GM23338 (cell line): ENCODE results near the gene TBX3. TPM values are rescaled to one million over a fixed set of nuclear protein-coding genes. Genes with fewer than 3 reads are reported as not detected.

Source experiments
- ATAC-seq: fragments of 200-7000 bp; cut with Tn5 transposase; 3 replicates; pipeline ENCODE4 v1.9.1; 2020
- DNase-seq: peaks from one replicate; pipeline ENCODE4 v3.0.0-alpha.2; 2015; ENCODE audit warnings: low spot score
- H2AFZ ChIP-seq: fragments of 200-600 bp; sonication (generic); 2 replicates; pipeline ENCODE4 v1.8.0; 2016; ENCODE audit warnings: antibody characterized with exemption, mild to moderate bottlenecking, moderate library complexity
- H3F3A ChIP-seq: fragments of 200-600 bp; sonication (generic); replicated peaks from 2 replicates; pipeline ENCODE4 v1.8.0; 2017; ENCODE audit warnings: antibody characterized with exemption, mixed run types, low read depth
- H3K27ac ChIP-seq: fragments of 200-600 bp; sonication (generic); 2 replicates; pipeline ENCODE4 v1.6.1; 2016; ENCODE audit warnings: low read depth
- H3K27me3 ChIP-seq: fragments of 200-600 bp; sonication (generic); 2 replicates; pipeline ENCODE4 v1.8.0; 2016; ENCODE audit warnings: mild to moderate bottlenecking, mixed run types, moderate library complexity; ENCODE audit not compliant: insufficient read depth
- H3K36me3 ChIP-seq: fragments of 200-600 bp; sonication (generic); 2 replicates; pipeline ENCODE4 v1.8.0; 2016; ENCODE audit warnings: mild to moderate bottlenecking; ENCODE audit not compliant: insufficient read depth
- H3K4me1 ChIP-seq: fragments of 200-600 bp; sonication (generic); 2 replicates; pipeline ENCODE4 v1.8.0; 2016; ENCODE audit warnings: mild to moderate bottlenecking, moderate library complexity; ENCODE audit not compliant: insufficient read depth
- H3K4me2 ChIP-seq: fragments of 200-600 bp; sonication (generic); 2 replicates; pipeline ENCODE4 v1.7.1; 2017; ENCODE audit warnings: mixed run types
- H3K4me3 ChIP-seq: fragments of 200-600 bp; sonication (generic); 2 replicates; pipeline ENCODE4 v1.6.1; 2016; ENCODE audit warnings: mixed run types
- H3K79me2 ChIP-seq: fragments of 200-600 bp; sonication (generic); replicated peaks from 2 replicates; pipeline ENCODE4 v1.8.0; 2017; ENCODE audit warnings: mild to moderate bottlenecking; ENCODE audit not compliant: insufficient read depth
- H3K9me2 ChIP-seq: fragments of 200-600 bp; sonication (generic); 2 replicates; pipeline ENCODE4 v1.8.0; 2017; ENCODE audit not compliant: insufficient read depth
- H4K20me1 ChIP-seq: fragments of 200-600 bp; sonication (generic); replicated peaks from 2 replicates; pipeline ENCODE4 v1.8.0; 2017; ENCODE audit warnings: mild to moderate bottlenecking; ENCODE audit not compliant: insufficient read depth
- H3K27ac Mint-ChIP-seq: 2 replicates; pipeline ENCODE4 v1.8.0; 2020; ENCODE audit warnings: inconsistent platforms, mild to moderate bottlenecking, moderate library complexity, mixed read lengths
- H3K27me3 Mint-ChIP-seq: 3 replicates; pipeline ENCODE4 v1.8.0; 2022; ENCODE audit warnings: low read depth, mild to moderate bottlenecking, moderate library complexity, mixed read lengths, inconsistent platforms; ENCODE audit not compliant: insufficient read depth, poor library complexity
- H3K36me3 Mint-ChIP-seq: 3 replicates; pipeline ENCODE4 v1.8.0; 2021; ENCODE audit warnings: low read depth, mild to moderate bottlenecking, inconsistent platforms, moderate library complexity, mixed read lengths
- H3K4me1 Mint-ChIP-seq: 3 replicates; pipeline ENCODE4 v1.8.0; 2020; ENCODE audit warnings: mild to moderate bottlenecking, inconsistent platforms, mixed read lengths
- H3K4me3 Mint-ChIP-seq: 3 replicates; pipeline ENCODE4 v1.8.0; 2021; ENCODE audit warnings: moderate library complexity, mild to moderate bottlenecking, inconsistent platforms, mixed read lengths
- H3K9me3 Mint-ChIP-seq: 3 replicates; pipeline ENCODE4 v1.8.0; 2020; ENCODE audit warnings: moderate library complexity, mild to moderate bottlenecking, inconsistent platforms, mixed read lengths
- CREB1 ChIP-seq: fragments of 250-450 bp; sonication (Bioruptor Pico); IDR thresholded peaks from 2 replicates; pipeline ENCODE4 v1.5.0; 2020; ENCODE audit warnings: low read depth, mild to moderate bottlenecking, moderate library complexity
- EZH2 ChIP-seq: fragments of 200-600 bp; sonication (generic); IDR thresholded peaks from one replicate; pipeline ENCODE4 v1.8.0; 2017; ENCODE audit warnings: antibody characterized with exemption, mild to moderate bottlenecking, low read depth; ENCODE audit not compliant: unreplicated experiment
- EZH2phosphoT487 ChIP-seq: fragments of 200-600 bp; sonication (generic); IDR thresholded peaks from one replicate; pipeline ENCODE4 v1.8.1; 2018; ENCODE audit warnings: antibody characterized with exemption; ENCODE audit not compliant: unreplicated experiment
- JUNB ChIP-seq: IDR thresholded peaks from one replicate; pipeline ENCODE4 v1.6.1; 2016; ENCODE audit warnings: antibody characterized with exemption; ENCODE audit not compliant: unreplicated experiment
- NANOG ChIP-seq: IDR thresholded peaks from 2 replicates; pipeline ENCODE4 v1.6.1; 2016; ENCODE audit warnings: antibody characterized with exemption, borderline replicate concordance
- STAT1 ChIP-seq: IDR thresholded peaks from one replicate; pipeline ENCODE4 v1.6.1; 2016; ENCODE audit warnings: antibody characterized with exemption; ENCODE audit not compliant: unreplicated experiment
- ZNF331 ChIP-seq: fragments of 250-450 bp; sonication (Bioruptor Pico); IDR thresholded peaks from 2 replicates; pipeline ENCODE4 v1.5.0; 2020; ENCODE audit warnings: low read depth, mild to moderate bottlenecking, moderate library complexity
- polyA plus RNA-seq: library from polyadenylated mRNA; unstranded; fragments of >200 nt; fragmentation: Nextera tagmentation; extraction: Ambion mirVana; gene quantifications from 2 replicates; pipeline ENCODE4 v1.2.1, GENCODE V29; 2016
- total RNA-seq: library from RNA; depleted of rRNA; stranded (reverse); fragments of >200 nt; shearing (Covaris generic); gene quantifications from 2 replicates; pipeline ENCODE4 v1.2.3, GENCODE V29; 2014
- TF ChIP-seq, protein P1 (sequence below): fragments of 250-450 bp; sonication (Bioruptor Pico); IDR thresholded peaks from 2 replicates; pipeline ENCODE4 v1.5.0; 2020; ENCODE audit warnings: mild to moderate bottlenecking, moderate library complexity

Gene TBX3
- total and polyA plus RNA-seq, 2 experiments from 2014 or later, result 0.18 to 0.24 TPM

DNA sequence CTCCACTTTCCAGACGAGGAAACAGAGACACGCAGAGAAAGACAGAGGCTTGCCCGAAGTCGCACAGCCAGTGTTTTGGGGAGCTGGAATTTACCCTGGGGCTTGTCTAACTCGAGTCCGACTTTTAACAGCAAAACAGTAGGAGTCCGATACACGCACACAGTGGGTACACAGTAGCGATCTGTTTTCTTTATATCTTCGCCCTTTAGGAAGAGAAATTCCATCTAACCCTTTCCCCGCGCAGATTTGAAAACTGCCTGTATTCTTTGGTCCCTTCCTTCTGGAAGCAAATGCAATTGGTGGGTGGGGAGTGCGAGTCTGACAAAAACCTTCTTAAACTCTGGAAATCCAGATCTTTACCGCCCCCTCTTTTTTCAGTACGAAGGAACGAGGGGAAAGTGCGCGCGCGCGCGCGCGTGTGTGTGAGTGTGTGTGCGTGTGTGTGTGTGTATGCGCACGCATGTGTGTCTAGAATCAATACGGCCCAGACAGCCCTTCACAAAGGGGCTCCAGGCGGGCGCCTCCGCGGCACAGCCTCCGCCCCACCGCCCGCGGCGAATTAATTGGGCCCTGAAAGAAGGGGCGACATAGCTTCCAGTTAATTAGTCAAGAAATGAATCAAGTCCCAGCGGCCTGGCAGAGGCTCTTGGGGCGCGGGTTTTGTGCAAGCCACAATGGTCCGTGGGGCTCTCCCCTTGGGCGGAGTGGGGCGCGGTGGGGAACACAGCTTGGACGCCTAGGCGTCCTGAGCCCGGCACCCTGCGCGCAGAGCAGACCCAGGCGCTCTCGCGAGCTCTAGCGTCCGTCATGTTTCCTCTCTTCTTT, 14.0 kb upstream of the TBX3 start (continued):
- TF ChIP-seq, protein P1, sequence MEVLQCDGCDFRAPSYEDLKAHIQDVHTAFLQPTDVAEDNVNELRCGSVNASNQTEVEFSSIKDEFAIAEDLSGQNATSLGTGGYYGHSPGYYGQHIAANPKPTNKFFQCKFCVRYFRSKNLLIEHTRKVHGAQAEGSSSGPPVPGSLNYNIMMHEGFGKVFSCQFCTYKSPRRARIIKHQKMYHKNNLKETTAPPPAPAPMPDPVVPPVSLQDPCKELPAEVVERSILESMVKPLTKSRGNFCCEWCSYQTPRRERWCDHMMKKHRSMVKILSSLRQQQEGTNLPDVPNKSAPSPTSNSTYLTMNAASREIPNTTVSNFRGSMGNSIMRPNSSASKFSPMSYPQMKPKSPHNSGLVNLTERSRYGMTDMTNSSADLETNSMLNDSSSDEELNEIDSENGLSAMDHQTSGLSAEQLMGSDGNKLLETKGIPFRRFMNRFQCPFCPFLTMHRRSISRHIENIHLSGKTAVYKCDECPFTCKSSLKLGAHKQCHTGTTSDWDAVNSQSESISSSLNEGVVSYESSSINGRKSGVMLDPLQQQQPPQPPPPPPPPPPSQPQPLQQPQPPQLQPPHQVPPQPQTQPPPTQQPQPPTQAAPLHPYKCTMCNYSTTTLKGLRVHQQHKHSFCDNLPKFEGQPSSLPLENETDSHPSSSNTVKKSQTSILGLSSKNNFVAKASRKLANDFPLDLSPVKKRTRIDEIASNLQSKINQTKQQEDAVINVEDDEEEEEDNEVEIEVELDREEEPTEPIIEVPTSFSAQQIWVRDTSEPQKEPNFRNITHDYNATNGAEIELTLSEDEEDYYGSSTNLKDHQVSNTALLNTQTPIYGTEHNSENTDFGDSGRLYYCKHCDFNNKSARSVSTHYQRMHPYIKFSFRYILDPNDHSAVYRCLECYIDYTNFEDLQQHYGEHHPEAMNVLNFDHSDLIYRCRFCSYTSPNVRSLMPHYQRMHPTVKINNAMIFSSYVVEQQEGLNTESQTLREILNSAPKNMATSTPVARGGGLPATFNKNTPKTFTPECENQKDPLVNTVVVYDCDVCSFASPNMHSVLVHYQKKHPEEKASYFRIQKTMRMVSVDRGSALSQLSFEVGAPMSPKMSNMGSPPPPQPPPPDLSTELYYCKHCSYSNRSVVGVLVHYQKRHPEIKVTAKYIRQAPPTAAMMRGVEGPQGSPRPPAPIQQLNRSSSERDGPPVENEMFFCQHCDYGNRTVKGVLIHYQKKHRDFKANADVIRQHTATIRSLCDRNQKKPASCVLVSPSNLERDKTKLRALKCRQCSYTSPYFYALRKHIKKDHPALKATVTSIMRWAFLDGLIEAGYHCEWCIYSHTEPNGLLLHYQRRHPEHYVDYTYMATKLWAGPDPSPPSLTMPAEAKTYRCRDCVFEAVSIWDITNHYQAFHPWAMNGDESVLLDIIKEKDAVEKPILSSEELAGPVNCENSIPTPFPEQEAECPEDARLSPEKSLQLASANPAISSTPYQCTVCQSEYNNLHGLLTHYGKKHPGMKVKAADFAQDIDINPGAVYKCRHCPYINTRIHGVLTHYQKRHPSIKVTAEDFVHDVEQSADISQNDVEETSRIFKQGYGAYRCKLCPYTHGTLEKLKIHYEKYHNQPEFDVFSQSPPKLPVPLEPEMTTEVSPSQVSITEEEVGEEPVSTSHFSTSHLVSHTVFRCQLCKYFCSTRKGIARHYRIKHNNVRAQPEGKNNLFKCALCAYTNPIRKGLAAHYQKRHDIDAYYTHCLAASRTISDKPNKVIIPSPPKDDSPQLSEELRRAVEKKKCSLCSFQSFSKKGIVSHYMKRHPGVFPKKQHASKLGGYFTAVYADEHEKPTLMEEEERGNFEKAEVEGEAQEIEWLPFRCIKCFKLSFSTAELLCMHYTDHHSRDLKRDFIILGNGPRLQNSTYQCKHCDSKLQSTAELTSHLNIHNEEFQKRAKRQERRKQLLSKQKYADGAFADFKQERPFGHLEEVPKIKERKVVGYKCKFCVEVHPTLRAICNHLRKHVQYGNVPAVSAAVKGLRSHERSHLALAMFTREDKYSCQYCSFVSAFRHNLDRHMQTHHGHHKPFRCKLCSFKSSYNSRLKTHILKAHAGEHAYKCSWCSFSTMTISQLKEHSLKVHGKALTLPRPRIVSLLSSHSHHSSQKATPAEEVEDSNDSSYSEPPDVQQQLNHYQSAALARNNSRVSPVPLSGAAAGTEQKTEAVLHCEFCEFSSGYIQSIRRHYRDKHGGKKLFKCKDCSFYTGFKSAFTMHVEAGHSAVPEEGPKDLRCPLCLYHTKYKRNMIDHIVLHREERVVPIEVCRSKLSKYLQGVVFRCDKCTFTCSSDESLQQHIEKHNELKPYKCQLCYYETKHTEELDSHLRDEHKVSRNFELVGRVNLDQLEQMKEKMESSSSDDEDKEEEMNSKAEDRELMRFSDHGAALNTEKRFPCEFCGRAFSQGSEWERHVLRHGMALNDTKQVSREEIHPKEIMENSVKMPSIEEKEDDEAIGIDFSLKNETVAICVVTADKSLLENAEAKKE (CRISPR knock-in tag), result no peak
- TF ChIP-seq JUNB (no peak), CREB1 (CRISPR knock-in tag) (no peak), EZH2 (peak; percentile 93)

- no peaks in the 10 kb centered on the region for H3K36me3 Mint-ChIP-seq
- no peak overlapping the region for H2AFZ ChIP-seq
- ATAC-seq (no peak), DNase-seq (no peak)
- peaks cover 30% of the 10 kb centered on the region for H4K20me1 ChIP-seq
- peak overlapping the region; percentile 84 for H3K4me2 ChIP-seq
- peak overlapping the region; percentile 64 for H3K4me3 Mint-ChIP-seq
- H3K27ac ChIP-seq, result no peak overlapping the region
- H3K9me3 Mint-ChIP-seq, result no peaks in the 10 kb centered on the region; the same call in 2 of the 3 replicates
- peak overlapping the region; percentile 51 for H3K4me3 ChIP-seq
- peaks cover 100% of the 10 kb centered on the region for H3K27me3 ChIP-seq
- H3K36me3 ChIP-seq, result no peaks in the 10 kb centered on the region
- no peak overlapping the region for H3K27ac Mint-ChIP-seq
- peaks cover 64% of the 10 kb centered on the region for H3K4me1 Mint-ChIP-seq
- peaks cover 98% of the 10 kb centered on the region for H3K27me3 Mint-ChIP-seq
- TF ChIP-seq ZNF331 (CRISPR knock-in tag), result no peak
- TF ChIP-seq STAT1, result no peak
- TF ChIP-seq EZH2phosphoT487, result peak; percentile 19
- TF ChIP-seq NANOG, result no peak
- peaks cover 47% of the 10 kb centered on the region for H3F3A ChIP-seq
- H3K9me2 ChIP-seq, result no peaks in the 10 kb centered on the region
- peaks cover 88% of the 10 kb centered on the region for H3K4me1 ChIP-seq
- H3K79me2 ChIP-seq, result no peaks in the 10 kb centered on the region
Measured at GRCh38 chr12:114697243-114697716, 13.3 kb upstream of the TBX3 start.
